ENCODE results near the gene ABTB2. TPM values are rescaled to one million over a fixed set of nuclear protein-coding genes. Genes with fewer than 3 reads are reported as not detected.

ABTB2 gene
- polyA plus RNA-seq, 1 donor, result 8.3 TPM

DNA sequence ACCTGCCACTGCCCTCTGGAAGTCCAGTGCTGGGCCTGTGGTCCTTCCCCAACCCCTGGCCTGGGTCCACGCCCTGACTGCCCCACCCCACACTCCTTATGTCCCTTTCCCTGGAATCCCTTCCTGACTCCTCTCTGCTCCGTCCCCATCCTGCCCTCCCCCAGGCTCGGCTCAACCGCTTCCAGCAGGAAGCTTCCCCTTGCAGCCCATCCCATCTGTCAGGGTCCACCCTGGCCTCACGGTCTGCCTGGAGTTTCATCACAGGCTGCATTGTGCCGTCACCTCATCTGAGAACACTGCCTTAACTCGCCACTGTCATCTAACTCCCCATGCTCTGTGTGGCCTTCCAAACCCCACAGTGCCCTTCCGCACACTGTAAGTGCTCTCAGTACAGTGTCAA lies 188.1 kb downstream of the ABTB2 start:
- no peak for DNase-seq (ENCODE audit: low read depth)

DNA sequence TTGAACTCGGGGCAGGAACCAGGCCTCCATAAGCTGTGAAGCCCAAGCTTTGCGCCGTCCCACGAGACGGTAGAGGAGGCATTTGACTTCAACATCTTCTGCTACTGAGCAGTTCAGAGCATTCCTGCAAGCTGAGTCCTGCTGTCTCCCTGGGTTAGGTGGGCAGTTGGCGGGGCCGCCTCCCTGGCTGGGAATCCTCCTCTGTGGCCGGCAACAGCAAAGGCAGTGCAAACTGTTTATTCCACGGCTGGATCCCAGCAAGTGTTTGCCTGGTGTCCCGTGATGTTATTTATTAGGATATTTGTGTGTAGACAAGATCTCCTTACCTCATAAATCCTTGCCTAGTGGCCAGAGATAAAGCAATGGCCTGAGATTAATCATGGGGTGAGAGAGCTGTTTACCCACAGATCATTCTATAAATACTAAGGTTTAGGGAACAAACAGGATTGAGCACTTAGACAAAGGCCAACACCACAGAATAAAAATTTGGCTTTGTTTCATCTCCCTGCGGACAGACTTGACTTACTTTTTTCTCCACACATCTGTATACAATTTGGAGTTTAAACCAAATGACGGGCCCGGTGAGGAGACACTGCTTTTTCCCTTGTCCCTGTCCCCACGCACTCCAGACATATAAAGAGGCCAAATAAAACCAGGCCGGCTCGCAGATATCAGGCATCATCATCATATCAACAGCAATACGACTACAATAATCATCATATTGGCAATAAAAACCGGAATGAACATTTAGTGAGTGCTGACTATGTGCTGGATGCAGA lies 189.0 kb downstream of the ABTB2 start:
- DNase-seq (ENCODE audit: low read depth), result peak; percentile 9

DNA sequence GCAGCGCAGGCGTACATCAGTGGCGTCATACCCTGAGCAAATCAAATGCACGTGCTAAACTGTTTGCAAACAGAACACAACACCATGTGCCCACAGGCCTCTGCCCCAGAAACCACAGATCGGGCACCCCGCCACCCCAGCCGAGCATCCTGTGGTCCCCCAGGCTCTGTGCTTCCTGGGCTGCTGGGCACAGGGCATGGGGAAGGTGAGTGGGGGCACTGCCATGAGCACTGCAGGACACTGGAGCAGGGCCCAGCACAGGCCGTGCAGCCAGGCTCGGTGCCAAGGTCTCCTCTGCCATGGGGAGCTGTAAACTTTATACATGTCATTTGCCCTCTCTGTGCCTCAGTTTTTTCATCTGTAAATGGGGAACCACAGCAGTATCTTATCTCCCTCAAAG lies 189.8 kb downstream of the ABTB2 start:
- no peak for DNase-seq (ENCODE audit: low read depth)

DNA sequence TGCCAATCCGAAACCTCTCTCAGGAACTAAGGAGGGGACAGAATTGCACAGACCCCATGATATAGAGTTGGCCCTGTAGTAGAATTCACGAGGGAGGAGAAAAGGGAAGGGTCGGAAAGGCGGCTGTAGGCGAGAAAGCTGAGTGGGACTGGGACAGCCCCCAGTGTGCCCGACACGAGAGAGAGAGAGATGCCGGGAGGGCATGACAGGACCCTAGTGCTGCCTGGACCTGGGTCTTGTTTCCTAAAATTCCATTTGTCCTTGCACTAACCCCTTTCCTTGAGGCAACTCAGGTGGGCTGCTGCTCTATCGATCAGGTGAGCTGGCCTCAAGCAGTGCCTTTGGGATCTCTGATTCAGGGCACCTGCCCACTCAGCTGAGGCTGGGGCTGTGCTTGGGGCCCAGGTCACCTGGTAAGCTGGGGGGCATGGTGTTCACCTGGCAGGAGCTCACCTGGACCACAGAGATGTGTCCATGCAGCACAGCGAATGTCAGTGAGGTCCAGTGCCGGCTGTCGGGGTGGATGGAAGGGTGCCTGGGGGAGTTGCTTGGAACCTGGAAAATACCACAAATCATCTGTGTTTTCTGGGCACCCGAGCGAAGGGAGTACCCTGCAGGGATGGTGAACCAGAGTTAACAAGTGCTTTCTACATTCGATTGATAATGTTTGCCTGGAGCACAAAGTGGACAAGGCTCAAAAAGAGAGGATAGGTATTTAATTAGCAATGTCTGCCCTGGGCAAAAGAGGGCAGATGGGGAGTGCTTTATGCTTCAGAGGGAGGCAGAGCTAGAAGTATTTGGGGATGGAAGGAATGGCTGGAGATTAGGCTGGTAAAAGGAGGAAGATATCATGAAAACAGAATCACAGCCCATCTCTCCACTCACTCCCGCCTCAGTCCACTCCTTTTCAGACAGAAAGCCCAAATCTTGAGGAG lies 190.7 kb downstream of the ABTB2 start:
- no peak for DNase-seq (ENCODE audit: low read depth)

DNA sequence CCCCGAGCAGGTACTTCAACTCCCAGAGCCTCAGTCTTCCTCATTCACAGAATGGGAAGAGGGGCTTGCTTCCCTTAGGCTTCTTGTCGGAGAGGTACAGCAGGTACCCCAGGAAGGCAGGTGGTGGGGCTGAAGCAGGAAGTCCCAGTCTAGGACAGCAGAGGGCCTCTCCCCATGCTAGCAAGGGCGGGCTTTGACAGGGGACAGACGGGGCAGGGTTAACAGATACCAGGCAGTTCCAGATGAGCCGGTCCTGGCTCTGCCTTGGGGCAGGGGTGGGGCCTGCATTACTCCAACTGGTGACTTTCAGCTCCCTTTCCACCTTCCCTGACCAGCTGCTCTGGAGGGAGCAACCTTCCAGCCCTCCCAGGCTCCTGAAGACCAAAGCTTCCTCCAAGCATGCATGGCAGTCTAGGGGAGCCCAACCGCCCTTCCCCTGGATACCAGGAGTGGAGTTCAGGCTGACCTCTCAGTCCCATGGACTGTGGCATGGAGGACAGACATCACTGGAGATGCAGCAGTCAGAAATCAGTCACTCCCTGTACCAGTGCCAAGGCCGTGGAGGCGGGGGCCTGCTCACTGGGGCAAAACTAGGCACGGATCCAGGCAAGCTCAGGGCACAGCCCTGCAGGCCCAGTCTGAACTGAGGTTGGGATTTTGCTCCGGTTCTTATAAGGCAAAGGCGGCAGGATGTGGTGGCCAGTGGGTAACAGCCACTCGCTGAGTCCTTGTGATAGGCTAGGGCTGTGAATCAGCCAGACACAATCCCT lies 191.8 kb downstream of the ABTB2 start:
- no peak for DNase-seq (ENCODE audit: low read depth)

DNA sequence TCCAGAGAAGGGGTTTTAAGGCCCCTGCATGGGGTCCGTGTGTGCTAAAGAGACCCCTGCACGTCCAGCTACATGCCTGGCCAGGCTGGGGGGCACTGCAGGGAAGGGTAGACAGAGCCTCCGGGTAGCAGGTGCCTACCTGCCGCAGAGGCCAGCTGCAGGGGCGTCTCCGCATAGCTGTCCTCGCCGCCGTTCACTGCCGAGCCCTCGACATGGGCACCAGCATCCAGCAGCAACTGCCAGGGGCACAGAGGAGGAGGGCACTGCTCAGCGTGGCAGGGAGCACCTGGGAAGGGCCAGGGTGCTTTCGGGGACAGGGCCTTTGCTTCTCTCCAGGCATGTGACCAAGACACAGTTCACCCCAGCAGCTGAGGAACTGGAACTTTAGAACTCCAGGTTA lies 192.7 kb downstream of the ABTB2 start:
- no peak for DNase-seq (ENCODE audit: low read depth)

DNA sequence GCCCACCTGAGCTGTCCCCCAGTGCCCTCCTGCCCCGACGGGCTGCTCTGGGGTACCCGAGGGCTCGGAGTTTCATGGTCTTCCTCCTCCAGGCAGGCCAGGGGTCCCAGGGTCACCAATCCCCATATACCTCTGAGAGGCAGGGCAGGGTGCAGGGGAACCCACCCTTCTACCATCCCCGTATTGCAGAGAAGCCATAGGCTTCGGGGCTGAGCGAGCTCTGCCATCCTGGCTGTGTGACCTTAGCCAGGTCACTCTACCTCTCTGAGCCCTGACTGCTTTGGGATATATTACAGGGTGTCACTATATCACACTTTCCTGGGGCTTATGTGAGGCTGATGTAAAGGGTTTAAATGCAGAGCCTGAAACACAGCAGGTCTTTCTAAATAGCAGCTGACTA lies 195.0 kb downstream of the ABTB2 start:
- DNase-seq (ENCODE audit: low read depth), result no peak

DNA sequence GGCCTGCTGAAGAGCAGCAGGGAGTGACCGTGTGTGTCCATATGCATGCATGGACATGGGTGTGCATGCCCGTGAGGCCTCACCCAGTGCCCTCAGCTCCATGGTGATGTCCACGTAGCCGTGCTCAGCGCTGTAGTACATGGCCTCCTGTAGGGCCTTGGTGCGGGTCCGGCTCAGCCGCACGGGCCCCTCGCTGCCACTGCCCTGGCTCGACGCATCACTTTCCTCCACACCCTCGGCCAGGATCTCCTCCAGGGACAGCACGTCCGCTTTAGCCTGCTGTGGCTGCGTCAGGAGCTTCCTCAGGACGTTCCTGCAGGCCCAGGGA lies 195.4 kb downstream of the ABTB2 start:
- DNase-seq (ENCODE audit: low read depth), result no peak

DNA sequence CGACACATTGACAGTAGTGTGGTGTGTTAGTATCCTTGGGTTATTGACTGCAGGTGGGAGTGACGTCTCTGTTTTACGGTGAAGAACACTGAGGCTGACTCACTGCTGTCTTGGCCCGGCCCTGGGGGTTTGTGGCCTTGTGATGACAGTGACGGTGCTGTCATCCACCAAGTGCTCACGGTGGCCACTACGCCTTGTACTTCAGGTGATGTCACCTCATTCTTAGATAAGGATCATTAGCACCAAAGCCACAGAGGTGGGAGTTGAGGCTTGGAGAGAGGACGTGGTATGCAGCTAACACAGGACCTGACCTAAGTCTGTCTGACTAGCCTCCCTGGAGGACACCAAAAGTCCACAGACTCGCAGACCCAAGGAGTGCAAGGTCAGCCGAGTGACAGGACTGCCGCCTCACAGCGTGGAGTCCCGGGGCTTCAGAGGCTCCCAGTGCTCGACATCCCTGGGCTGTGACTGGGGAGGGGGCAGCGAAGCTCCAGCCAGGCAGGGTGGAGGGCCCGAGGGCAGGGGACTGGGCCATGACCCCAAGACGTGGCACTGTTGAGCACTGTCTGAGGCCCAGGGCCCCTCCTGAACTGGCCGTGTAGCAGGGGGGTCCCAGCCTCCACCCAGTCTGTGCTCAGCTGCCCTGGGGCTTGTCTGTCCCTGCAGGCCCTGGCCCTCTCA lies 195.9 kb downstream of the ABTB2 start:
- no peak for DNase-seq (ENCODE audit: low read depth)

DNA sequence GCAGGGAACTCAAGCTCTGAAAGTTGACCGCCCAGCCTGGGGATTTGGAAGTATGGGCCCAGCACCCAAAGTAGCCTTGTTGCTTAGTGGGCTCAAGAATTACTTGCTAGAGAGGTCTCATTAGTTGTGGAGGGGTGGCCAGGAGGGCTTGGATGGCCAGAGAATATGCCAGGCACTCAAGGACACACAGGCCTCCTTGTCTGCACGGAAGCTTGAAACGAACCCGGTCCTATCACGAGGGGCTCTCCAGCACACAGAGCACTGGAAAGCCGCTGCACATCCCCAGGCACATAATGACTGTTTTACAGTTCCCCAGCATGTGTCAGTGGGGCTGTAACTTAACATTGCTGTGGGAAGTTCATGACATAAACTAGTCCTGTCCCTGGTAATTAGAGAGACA lies 196.4 kb downstream of the ABTB2 start:
- DNase-seq (ENCODE audit: low read depth), result no peak

DNA sequence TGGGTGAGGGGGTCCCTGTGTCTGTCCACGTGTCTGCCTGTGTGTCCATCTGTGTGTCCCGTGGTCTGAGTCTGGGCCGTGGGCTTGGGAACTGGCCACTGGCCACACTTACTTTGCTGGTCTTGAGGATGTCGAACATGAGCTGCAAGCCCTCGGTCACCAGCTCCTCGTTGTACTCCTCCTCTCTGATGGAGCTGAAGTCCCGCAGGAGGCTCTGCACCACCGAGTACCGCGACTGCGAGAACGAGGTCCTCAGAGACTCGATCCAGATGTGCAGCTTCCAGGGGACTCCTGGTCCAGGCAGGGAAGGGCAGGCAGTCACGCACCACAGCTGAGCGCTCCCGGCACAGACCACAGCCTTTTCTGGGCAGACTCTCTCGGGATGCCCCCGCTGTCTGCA lies 197.0 kb downstream of the ABTB2 start:
- DNase-seq (ENCODE audit: low read depth), result no peak

DNA sequence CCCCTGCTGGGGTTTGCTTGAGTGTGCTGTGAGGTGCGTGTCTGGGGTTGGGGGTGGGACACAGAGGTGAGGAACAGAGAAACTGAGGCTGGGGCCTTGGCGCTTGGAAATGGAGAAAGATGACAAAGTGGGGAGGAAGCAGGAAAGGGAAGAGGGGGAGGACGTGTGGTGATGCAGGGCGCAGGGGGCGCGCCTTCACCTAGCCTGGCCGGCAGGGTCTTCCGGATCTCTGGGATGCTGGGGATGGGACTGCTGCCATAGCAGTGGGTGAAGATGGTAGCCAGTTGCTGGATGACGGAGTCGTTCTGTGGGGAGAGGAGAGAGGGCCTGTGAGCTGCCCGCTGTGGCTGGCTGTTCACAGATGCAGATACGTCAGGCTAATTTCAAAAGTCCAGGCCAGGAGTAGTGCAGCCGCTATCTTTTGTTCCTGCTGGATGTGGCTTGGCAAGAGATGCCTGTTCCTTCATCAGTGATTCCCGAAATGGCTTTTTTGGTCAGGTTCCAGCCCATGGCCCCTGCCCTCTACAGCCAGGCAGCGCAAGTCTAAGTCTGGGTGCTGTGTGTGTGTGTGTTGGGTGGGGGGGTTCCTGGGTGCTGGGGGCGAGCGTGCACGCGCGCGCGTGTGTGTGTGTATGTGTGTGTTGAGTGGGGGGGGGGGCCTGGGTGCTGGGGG lies 197.6 kb downstream of the ABTB2 start:
- DNase-seq (ENCODE audit: low read depth), result no peak

DNA sequence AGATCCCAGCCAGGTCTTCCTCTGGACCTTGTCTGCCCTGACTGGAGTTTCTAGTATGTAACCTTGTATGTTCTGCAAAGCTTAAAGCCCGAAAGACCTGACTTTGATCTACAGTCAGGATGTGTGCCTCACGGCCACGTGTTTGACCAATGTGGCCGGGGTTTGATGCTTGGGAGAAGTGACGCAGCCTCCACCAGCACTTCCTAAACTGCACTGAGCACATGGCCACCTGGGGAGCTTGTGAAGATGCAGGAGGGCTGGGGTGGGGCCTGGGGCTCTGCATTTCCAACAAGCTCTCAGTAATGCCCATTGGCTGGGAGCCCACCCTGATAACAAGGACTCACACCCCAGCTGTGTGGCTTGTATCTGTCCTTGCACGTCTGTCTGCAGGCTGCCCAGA lies 199.1 kb downstream of the ABTB2 start:
- DNase-seq (ENCODE audit: low read depth), result no peak

DNA sequence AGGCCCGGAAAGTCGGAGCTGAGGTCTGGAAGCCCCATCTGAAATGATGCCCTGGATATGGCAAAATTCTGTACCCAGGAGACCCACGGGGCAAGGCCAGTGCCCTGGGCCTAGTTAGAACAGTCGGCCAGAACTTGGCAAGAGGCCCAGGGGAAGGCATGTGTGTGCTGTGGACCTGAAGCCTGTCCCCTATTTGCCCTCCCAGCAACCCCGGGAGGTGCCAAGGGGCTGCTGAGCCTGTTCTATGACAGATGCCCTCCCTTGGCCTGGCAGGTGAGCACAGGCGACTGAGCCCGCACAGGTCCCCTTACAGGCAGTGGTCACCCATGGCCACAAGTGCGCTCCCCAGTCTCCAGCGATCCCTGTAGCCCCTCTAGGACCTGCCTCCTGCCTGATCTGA lies 200.6 kb downstream of the ABTB2 start:
- no peak for DNase-seq (ENCODE audit: low read depth)

DNA sequence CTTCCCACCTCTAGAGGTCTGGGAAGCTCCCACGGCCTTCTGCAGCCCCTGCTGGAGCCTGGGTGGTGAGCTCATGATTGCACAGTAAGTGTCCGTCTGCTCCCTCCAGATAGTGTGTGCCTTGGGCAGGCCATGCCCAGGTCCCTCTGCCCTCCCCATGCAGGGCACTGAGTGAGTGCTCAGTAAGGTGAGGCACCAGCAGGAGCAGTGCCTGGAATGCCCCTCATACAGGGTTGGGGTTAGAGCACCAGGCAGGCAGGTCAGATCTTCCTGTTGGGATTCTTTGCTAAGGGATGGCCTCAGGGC lies 202.1 kb downstream of the ABTB2 start:
- no peak for DNase-seq (ENCODE audit: low read depth)

DNA sequence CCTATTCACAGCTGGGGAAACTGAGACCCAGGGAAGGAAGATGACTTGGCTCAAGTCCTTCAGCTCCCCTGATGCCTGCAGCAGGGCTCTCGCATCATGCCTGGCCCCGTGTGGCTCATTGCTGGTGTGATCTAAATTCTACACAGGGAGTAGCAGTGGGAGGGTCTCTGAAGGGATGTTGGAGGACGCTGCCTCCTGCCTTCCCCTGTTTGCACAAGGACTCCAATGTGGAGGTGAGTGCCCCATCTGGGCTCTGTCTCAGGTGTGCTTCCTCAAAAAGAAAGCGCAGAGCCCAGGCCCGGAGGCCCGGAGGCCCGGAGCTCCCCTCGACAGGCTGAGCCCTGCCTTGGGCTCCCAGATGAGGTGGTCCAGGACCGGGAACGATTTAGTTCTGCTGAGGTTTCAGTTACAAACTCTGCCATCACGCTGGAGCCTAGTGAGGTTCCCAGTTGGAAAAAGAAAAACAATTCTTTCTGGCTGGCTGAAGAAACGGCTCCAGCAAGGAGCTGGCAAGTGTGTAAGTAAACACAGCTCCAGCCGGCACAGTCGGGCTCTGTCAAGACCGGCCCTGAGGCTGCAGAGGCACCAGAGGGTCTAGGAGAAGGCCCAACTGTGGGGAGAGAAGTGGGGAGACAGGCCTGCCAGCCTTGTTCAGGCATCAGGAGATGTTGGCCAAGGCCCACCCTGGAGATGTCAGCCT lies 202.6 kb downstream of the ABTB2 start:
- no peak for DNase-seq (ENCODE audit: low read depth)

DNA sequence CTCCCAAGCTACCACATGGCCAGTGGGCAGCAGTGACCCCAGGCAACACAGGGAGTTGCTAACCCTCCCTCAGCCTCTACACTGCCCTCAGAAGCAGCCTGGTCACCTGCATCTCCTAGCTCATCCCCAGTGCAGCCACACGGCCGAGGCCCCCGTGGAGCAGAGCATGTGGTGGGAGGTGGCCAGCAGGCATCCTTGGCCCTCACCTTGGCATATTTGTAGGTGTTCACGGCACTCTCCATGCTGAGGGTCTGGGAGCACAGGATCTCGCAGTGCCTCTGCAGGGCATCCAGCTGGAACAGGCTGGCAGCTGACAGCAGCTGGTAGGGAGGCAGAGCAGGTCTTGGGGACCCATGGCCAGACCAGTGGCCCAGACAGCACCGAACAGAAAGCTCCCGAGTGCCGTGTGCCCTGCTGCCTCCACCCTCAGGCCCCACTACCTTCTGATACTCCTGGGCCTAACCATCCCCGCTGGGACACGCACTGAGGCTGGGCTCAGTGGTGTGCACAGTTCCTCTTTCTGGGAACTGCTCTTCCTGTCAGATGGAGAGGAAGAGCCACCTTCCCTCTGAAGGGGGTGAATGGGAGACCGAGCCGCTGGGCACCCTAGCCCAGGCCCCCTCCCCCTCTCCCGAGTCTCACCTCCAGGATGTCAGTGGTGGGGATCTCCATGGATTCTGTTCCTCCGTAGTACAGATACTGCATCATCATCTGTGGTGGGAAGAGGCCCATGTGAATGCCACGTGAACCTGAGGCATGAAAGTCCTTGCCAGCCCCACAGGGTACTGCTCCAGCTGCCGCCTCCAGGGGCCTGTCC lies 203.5 kb downstream of the ABTB2 start:
- no peak for DNase-seq (ENCODE audit: low read depth)

DNA sequence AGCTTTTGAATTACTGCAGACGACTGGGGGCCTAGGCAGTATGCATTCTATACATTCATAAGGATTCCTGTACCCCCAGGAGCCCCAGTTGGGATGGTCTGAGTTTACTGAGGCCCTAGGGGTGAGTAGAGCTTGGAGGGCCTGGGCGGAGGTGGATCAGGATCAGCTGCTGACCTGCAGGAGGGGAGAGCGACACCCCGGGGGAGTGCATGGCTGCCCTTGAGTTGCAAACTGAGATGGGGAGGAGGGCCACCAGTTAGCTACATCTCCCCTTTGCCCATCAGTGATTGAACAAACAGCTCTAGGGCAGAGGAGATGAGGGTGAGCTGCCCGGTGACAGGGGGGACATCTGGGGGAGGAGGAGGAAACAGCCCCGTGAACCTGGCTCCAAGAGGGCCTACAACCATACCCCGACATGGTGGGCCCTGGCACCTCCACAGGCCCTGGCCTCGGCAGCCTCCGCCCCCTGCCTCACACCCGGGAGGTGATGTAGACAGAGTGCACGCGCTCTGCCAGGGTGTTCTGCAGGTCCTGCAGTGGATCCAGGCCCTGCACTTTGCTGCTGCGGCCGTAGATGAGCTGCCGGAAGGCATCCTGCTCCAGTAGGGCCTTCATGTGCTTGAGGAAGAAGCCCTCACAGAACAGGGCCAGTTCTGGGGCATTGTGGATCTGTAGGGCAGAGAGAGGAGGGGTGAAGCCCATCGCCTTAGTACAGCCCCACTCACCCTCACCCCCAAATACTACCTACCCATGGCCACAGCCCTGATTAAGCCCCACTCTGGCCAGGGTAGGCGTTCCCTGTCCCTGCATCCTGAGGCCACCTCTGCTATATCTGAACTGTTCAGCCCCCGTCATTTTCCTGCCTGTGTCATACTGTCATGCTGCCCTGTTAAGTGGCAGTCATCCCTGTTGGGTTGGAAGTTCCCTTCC lies 205.6 kb downstream of the ABTB2 start:
- DNase-seq (ENCODE audit: low read depth), result no peak

DNA sequence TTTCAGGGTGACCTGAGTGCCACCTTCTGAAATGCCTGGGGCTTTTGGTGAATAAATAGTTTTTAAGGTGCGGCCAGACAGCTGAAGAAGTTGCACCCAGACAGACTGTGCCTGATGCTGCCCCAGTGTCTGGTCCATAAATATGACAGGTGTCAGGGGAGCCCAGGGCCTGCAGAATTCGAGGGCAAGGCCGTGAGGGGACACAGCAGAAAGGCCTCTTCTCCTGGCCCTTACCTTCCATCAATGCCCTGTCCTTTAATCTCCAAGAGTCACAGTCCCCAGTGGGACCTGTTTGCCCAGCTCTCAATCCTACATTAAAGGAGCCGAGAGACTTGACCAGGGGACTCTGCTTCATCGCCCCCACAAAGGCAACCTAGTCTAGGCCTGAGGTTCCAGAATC lies 206.6 kb downstream of the ABTB2 start:
- no peak for DNase-seq (ENCODE audit: low read depth)
